Measurements from ENCODE around the gene NT5C3B. TPM values are rescaled to one million over a fixed set of nuclear protein-coding genes. Genes with fewer than 3 reads are reported as not detected.
"Not testable (repeated sequence)": the region's sequence is repeated elsewhere in the genome, so short reads cannot be mapped to it uniquely, and the experiment has no call there.

The NT5C3B gene
- total RNA-seq, 1 experiment from 2014 or later: 37.5 TPM

DNA sequence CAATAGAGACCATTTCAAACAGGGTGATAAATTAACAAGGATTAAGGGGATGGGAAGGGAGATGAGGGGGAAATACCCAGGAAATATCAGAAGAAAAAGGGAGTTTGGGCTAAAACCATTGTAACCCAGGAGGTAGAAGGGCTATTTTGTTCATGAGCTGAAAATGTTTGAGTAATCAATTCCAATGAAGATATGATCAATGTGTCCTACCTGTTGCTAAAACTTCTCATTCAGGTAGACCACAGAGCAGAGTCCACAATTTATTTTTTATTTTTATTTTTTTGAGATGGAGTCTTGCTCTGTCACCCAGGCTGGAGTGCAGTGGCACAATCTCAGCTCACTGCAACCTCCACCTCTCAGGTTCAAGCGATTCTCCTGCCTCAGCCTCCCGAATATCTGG, 3.4 kb upstream of the NT5C3B start:
- not testable (repeated sequence) for DNase-seq (ENCODE audit: low read depth)

DNA sequence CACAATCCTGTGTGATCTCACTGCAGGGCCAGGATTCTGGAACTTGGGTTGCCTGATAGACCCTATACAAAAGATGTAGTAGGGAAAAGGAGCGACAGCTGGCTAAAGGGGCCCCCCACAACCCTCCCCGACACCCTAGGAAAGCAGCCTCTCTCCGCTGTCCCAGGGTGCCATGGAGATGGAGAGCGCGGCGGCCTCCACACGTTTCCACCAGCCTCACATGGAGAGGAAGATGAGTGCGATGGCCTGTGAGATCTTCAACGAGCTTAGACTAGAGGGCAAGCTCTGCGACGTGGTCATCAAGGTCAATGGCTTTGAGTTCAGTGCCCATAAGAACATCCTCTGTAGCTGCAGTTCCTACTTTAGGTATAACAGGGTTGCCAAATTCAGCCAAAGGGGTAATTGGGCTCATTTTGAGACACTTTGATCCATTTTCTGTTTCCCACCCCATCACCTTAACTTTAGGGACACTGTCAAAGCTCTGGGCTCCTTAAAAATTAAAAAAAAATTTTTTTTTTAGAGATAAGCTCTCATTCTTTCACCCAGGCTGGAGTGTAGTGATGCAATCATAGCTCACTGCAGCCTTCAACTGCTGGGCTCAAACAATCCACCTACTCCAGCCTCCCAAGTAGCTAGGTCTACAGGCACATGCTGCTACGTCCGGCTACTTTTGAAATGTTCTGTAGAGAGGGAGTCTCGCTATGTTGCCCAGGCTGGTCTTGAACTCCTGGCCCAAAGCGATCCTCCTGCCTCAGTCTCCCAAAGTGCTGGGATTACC, 1.9 kb upstream of the NT5C3B start, which contains the start of gene KLHL10:
TSS of gene KLHL10 (plus strand) at position 65 of the 778 bp plus-strand sequence. CDS start at position 173, 108 bp downstream.
- DNase-seq (ENCODE audit: low read depth): no peak

DNA sequence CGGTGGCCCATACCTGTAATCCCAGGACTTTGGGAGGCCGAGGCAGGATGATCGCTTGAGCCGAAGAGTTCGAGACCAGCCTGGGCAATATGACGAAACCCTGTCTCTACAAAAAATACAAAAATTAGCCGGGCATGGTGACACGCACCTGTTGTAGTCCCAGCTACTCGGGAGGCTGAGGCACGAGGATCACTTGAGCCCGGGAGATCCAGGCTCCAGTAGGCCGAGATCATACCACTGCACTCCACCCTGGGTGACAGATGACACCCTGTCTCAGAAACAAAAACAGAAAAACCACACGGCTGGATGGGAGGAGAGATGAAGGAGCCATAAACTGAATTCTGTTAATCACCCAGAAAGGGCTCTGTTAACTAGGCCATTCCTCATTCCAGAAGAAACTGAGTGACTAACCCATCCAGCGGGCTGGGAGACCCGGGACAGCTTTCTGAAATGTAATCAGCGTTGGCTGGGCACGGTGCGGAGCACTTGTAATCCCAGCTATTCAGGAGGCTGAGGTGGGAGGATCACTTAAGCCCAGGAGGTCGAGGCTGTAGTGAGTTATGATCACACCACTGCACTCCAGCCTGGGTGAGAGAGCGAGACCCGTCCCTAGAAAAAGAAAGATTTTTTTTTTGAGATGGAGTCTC, 641 bp upstream of the NT5C3B start:
- DNase-seq (ENCODE audit: low read depth): peak; percentile 14

DNA sequence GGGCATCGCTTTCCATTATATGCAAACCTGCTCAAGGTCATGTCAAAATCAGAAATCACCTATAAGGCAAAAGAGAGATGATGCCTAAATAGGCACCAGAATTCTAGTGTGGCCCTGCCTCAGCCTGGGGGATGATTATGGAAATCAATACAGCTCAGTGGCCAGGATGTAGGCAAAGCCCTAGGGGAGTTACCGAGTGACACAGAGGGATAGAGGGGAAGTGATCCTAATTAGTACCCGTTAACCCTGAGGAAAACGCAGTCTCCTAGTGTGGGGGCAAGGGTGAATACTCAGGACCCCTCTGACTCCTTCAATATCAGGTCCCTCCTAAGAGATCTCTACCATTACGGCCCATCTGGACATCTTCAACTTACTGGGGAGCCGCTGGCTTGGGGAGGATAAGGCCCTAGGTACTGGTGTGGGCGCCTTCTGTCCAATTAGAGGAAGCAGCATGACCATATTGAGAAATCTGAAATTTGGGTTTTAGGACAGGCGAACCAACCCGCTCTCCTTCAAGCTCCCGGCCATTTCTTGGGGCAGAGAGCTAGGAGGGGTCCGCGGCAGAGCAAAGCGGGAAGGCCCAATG, 725 bp downstream of the NT5C3B start:
- no peak for DNase-seq (ENCODE audit: low read depth)

DNA sequence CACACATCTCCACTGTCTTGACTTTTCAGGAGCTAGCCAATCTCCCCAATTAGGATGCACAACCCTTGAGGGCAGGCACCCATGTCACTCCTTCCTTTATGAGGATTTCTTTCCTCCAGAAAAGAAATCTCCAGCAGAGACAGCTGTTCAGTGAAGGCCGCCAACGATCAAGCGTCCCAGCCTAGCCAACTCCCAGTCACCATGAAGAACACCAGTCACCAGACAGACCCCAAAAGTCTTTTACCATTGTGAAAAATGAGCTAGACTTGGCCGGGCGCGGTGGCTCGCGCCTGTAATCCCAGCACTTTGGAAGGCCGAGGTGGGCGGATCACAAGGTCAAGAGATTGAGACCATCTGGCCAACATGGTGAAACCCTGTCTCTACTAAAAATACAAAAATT, 6.1 kb downstream of the NT5C3B start:
- not testable (repeated sequence) for DNase-seq (ENCODE audit: low read depth)

DNA sequence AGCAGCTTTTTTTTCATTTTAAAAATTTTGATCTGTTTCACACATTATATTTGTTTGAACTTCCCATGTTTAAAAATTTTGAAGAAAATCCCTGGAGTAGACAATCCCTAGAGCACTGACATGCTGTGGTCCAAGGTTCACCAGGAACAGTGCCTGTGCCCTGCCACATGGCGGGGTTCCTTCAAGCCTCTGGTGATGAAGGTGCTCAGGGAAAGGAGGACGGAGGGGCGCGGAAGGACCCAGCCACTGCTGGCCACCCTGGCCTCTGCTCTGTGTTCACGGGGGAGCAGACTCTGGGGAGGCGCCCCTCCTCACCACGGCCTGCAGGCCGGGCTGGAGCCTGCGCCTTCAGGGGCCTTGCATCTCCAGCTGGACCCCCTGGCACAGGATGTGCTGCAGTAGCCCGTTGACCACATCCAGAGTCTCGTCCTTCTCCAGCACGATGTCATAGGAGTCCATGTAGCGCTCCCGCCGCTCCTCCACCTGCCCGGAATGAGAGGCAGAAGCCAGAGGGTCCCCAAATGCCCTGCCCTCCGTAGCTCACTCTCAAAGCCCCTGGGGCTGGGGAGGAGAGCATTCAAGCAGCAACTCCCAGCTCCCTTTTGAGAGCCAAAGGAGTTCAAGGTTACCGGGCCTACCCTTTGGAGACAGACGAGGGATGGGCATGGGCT, 10.7 kb downstream of the NT5C3B start:
- no peak for DNase-seq (ENCODE audit: low read depth)

DNA sequence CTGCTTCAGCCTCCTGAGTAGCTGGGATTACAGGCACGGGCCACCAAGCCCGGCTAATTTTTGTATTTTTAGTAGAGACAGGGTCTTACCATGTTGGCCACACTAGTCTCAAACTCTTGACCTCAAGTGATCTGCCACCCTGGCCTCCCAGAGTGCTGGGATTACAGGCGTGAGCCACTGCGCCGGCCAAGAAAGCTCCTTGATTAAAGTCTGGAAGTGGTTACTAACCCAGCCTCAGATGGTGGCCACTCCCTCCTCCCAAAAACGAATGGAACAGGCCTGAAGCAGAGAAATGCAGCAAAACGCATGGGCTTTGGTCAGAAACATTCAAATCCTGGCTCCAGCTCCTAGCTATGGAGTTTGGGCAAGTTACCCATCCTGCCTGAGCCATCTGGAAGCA, 11.9 kb downstream of the NT5C3B start:
- no peak for DNase-seq (ENCODE audit: low read depth)

DNA sequence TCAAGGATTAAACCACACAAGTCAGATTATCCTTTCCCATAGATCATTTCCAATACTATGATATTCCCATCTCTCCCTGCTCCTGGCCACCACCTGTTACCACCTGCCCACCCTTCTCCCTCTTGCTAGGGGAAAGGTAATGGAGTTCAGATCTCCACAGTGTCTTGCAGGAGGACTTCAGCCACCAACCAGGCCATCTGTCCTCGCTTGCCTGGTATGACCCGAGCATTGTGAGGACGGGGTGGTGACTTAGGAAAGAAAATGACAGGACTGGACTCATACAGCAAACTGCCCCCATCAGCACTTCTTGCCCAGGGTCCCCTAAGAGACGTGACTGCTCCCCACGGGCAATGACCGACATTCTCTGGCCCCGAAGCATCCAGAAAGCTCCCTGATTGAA, 12.5 kb downstream of the NT5C3B start:
- DNase-seq (ENCODE audit: low read depth): no peak

DNA sequence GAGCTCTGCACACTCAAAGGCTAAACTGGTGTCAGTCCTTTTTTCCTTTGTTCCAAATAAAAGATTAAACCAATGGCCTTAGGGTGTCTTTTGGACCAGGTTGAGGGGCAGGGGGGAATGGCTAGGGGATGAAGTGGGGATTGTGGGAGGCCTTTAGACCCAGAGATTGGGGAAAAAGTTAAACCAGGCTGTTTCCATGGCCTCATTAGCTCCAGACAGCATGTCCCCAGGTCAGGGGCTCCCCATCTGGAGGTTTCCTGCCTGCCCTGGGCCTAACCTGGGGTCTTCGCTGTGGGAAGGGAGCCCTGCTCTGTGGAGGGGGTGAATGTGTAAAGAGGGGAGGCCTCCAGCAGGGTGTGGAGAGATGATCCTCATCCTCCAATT, 12.9 kb downstream of the NT5C3B start:
- no peak for DNase-seq (ENCODE audit: low read depth)

DNA sequence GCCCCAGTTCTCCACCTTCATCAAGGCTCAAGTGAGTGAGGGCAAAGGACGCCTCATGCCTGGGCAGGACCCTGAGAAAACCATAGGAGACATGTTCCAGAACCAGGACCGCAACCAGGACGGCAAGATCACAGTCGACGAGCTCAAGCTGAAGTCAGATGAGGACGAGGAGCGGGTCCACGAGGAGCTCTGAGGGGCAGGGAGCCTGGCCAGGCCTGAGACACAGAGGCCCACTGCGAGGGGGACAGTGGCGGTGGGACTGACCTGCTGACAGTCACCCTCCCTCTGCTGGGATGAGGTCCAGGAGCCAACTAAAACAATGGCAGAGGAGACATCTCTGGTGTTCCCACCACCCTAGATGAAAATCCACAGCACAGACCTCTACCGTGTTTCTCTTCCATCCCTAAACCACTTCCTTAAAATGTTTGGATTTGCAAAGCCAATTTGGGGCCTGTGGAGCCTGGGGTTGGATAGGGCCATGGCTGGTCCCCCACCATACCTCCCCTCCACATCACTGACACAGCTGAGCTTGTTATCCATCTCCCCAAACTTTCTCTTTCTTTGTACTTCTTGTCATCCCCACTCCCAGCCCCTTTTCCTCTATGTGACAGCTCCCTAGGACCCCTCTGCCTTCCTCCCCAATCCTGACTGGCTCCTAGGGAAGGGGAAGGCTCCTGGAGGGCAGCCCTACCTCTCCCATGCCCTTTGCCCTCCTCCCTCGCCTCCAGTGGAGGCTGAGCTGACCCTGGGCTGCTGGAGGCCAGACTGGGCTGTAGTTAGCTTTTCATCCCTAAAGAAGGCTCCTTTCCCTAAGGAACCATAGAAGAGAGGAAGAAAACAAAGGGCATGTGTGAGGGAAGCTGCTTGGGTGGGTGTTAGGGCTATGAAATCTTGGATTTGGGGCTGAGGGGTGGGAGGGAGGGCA, 13.6 kb downstream of the NT5C3B start:
- no peak for DNase-seq (ENCODE audit: low read depth)

DNA sequence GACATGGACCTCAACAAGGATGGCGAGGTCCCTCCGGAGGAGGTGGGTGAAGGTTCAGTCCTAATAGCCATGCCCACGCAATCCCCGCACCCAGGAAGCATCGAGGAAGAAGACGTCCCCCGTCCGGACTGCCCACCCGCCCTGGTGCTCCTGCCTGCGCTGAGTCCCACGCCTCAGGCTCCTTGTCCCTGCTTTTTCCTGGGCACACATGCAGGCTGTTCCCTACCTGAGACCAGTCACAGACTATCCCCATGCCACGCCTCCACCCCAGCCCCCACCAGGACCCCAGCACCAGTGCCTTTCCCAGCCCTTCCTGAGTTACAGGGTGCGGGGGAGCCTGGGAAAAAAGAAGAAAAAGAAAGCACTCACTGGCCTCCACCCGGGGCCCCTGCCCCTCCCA, 14.3 kb downstream of the NT5C3B start:
- no peak for DNase-seq (ENCODE audit: low read depth)

DNA sequence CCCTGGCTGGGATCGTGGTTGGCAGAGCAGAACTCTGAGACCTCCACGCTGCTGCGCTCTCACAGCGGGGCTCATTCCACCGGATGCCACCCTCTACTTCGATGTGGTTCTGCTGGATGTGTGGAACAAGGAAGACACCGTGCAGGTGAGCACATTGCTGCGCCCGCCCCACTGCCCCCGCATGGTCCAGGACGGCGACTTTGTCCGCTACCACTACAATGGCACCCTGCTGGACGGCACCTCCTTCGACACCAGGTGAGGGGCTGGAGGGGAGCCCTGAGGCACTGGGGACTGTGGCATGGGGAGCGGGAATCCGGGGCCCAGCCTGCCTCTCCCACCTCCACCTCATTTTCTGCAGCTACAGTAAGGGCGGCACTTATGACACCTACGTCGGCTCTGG, 18.0 kb downstream of the NT5C3B start:
- DNase-seq (ENCODE audit: low read depth): no peak

DNA sequence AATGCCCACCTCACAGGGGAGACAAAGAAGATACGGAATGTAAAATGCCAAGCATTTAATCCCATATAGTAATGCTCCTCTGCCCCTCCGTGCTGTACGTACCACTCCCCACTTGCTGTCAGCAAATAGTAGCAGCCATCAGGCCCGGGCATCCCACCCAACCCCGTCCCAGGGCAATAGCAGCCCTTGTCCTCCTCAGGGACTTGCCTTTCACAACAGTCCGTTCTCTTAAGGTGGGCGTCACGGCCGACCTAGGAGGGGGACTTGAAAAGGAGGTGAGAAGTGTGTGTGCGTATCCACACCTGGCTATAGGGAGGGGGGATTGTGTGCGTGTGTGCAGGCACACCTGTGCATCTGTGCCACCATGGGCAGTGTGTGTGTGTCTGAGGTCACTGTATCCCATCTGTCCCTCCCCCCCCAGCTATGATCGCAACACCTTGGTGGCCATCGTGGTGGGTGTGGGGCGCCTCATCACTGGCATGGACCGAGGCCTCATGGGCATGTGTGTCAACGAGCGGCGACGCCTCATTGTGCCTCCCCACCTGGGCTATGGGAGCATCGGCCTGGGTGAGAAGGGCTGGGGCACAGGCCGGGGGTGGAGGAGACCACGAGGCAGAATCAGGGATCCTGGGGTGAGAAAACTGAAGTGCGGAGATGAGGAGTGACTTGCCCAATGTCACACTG, 19.3 kb downstream of the NT5C3B start:
- no peak for DNase-seq (ENCODE audit: low read depth)

DNA sequence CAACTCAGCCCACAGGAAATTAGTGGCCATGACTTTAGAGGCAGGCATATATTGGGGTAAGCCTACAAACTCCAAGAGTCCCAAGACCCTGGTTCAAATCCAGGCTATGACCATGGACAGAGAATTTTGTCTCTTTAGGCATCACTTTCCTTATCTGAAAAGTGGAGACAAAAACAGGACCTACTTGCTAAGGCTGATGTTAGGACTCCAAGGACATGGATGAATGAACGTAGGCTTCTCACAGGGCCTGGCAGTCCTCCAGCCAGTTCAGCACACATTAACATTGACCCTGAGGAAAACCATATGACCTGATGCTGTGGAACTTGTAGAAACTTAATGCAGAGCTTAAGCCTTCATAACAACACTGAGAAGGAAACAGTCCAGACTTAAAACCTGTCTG, 21.8 kb downstream of the NT5C3B start:
- no peak for DNase-seq (ENCODE audit: low read depth)

DNA sequence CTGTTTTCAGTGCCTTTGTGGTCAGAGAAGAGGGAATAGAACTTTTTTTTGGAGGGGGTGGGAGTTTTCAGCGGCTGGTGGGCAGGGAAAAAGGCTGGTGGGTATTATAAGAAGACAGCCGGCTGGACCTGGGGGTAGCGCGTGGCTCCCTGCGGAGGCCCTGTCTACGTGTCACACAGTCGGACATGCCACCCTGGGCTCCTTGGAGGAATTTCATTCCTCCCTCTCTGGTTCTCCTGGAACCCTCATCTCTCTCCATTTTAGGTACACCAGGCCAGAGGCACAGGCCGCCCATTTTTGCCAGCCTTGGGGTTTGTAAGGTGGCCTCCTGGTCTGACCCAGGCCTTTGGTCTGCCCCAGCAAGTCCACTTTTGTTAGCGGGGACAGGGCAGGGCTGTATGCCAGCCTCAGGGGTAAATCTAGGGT, 22.3 kb downstream of the NT5C3B start:
- DNase-seq (ENCODE audit: low read depth): no peak

DNA sequence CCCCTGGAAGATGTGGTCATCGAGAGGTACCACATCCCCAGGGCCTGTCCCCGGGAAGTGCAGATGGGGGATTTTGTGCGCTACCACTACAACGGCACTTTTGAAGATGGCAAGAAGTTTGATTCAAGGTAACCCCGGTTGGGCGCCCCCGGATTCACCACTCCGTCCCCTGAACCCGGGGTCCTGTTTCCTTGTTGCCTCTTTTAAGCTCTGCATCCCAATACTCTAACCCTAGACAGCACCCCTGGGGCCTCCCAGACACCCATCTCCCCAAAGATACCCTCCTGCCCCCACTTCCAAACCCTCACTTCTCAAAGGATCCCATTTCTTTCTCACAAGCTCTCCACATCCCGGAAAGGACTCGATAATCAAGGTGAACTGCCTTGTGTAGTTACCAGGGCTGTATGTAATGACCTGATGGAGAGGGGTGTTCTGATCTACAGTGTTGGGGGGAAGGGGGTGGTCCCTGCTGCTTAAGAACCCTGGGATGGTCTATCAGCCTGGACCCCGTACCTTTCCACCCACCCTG, 22.8 kb downstream of the NT5C3B start:
- DNase-seq (ENCODE audit: low read depth): no peak

DNA sequence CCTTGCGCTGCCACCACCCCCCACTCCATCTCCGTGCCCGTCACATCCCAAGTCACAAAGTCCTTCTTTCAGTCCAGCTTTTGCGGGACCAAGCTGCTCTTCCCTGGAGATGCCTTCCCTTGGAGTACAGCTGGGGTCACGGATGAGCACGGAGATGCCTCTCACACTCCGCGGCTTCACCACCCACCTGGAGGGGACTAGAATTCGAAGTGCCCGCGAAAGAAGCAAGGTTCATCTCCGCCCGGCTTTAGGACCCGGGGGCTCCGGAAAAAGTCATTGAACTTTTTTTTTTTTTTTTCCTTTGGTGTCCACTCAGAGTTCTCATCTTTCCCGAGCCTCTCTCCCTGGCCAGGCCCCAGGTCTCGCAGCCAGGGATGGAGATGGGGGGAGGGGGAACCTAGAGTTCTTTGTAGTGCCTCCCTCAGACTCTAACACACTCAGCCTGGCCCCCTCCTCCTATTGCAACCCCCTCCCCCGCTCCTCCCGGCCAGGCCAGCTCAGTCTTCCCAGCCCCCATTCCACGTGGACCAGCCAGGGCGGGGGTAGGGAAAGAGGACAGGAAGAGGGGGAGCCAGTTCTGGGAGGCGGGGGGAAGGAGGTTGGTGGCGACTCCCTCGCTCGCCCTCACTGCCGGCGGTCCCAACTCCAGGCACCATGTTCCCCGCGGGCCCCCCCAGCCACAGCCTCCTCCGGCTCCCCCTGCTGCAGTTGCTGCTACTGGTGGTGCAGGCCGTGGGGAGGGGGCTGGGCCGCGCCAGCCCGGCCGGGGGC, 23.5 kb downstream of the NT5C3B start, which contains the start of gene FKBP10:
TSS of gene FKBP10 (plus strand) at position 624 of the 771 bp plus-strand sequence. CDS start at position 655, 31 bp downstream.
- DNase-seq (ENCODE audit: low read depth): peak; percentile 82

DNA sequence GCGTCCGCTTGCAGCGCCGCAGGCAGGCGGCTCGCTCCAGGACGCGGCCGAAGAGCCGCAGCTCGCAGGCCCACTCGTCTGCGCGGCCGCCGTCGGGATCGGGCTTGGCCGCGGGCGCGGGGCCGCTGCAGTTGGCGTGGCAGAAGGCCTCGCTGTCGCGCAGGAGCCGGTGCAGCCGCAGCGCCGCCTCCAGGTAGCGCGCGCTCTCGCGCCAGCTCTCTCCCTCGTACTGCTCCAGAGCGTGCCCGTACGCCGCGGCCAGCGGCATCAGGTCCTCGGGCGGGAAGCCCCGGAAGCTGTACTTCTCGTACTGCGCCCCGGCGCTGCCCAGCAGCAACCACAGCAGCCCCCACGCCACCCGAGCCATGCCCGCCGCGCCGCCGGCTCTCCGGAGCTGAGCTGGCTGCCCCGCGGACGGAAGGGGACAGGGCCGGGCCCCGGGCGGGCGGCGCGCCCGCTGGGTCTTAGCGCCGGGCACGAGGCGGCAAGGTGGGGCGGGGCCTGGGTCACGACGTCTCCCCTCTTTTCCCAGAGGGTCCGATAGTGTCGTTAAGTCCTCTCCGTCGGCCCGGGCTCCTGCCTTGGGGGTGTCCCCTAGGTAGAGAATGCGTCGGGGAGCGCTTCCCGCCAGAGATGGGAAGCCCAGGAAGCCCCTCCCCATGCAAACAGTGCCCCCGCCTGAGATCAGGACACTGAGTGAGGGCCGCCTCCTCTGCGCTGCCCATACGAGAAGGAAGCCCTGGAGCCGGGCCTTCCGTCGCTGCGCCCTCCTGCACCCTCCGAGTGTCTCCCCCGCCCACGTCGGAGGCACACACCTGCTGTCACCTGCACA, 24.3 kb downstream of the NT5C3B start, which contains the start of gene P3H4:
TSS of gene P3H4 (minus strand) at position 401 of the 832 bp plus-strand sequence. CDS start at position 367, 34 bp downstream.
- DNase-seq (ENCODE audit: low read depth): peak; percentile 74
